Hippocampal formation (tissue), 2 donors: Measurements from ENCODE around the gene LTBR.

ENCODE experiments used
- DNase-seq, 2 donors: peaks; one replicate each; lab custom pipeline; 2025; lab: John Stamatoyannopoulos, UW

LTBR gene

GRCh38 chr12:6382982-6383381, 980 bp upstream of the LTBR start:
- DNase-seq, result no peak

- DNase-seq, result no peak
Observed at GRCh38 chr12:6384499-6385436, 806 bp downstream of the LTBR start.

DNA sequence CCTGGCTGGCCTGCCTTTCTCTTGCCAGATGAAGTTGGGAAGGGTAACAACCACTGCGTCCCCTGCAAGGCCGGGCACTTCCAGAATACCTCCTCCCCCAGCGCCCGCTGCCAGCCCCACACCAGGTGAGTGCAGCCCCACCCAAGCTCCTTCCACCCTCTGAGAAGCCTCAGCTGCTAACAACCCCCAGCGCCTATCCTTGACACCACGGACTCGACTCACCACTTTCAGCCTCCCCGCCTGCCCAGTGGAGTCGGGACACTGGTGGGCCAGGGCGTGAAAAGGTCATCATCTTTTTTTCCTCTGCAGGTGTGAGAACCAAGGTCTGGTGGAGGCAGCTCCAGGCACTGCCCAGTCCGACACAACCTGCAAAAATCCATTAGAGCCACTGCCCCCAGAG, 2.1 kb downstream of the LTBR start:
- no peak for DNase-seq

- no peak for DNase-seq
Observed at GRCh38 chr12:6386491-6386890, 2.5 kb downstream of the LTBR start.

DNA sequence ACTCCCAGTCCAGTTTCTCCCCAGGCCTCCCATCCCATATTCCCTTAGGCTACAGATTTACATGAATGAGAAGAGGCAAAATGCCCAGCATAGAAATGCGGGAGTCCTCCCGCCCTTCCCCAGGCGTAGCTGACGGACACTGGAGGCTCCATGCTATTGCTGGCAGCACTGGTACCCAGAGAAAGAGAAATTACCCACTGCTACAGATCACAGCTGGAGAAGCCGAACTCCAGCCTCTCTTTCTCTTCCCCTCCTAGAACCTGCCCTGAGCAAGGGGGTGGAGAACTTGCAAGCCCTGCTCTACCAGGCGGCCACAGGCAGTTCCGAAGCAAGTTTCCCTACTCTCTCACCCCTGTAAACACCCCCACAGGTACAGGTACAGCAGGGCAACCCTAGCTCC, 3.6 kb downstream of the LTBR start:
- no peak for DNase-seq

DNA sequence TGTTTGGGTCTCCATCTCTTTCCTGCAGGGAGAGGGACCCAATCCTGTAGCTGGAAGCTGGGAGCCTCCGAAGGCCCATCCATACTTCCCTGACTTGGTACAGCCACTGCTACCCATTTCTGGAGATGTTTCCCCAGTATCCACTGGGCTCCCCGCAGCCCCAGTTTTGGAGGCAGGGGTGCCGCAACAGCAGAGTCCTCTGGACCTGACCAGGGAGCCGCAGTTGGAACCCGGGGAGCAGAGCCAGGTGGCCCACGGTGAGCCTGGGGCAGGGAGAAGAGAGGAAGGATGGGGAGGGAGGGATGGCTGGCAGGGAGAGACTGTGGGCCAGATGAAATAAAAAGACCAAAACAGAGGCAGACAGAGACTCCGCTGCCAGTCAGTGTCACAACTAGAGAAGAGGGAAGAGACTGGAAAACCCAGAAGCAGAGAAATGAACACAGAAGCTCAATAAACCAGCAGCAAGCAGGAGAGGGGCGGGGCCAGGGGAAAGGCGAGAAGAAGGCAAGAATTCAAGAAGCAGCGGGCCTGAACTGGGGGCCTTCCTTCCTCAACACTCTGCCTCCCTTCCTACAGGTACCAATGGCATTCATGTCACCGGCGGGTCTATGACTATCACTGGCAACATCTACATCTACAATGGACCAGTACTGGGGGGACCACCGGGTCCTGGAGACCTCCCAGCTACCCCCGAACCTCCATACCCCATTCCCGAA, 6.3 kb downstream of the LTBR start:
- no peak for DNase-seq

DNA sequence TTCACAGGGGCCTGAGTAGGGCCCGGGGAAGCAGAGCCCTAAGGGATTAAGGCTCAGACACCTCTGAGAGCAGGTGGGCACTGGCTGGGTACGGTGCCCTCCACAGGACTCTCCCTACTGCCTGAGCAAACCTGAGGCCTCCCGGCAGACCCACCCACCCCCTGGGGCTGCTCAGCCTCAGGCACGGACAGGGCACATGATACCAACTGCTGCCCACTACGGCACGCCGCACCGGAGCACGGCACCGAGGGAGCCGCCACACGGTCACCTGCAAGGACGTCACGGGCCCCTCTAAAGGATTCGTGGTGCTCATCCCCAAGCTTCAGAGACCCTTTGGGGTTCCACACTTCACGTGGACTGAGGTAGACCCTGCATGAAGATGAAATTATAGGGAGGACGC, 7.1 kb downstream of the LTBR start:
- no peak for DNase-seq

DNA sequence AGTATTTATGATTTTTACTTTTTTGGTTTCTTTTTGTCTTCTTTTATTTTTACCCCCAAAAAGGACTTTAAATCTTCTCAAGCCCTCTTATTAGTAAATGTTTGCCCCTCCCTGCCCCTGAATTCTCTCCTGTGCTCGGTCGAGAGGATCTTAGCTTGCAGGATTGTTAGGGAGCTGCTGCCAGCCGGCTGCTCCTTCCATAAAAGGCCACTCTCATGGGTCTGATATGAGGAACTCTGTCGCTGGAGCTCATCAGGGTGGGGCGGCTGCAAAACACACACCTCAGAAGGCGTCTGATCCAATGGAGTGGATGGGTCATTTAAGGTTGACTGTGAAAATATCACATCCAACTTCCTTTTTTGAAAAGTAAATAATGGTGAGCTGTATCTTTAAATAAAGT, 8.5 kb downstream of the LTBR start:
- no peak for DNase-seq

DNA sequence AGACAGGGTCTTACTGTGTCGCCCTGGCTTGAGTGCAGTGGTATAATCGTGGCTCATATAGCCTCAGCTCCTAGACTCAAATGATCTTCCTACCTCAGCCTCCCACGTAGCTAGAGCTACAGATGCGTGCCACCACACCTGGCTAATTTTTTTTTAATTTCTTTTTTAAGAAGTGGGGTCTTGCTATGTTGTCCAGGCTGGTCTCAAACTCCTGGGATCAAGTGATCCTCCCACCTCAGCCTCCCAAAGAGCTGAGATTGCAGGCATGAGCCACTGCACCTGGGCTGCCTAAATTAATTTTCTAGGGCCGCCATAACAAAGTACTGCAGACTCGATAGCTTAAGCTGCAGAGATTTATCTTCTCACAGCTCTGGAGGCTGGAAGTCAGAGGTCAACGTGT, 9.1 kb downstream of the LTBR start:
- DNase-seq, result no peak

GRCh38 chr12:6394398-6394797, 10.4 kb downstream of the LTBR start:
- DNase-seq, result no peak

DNA sequence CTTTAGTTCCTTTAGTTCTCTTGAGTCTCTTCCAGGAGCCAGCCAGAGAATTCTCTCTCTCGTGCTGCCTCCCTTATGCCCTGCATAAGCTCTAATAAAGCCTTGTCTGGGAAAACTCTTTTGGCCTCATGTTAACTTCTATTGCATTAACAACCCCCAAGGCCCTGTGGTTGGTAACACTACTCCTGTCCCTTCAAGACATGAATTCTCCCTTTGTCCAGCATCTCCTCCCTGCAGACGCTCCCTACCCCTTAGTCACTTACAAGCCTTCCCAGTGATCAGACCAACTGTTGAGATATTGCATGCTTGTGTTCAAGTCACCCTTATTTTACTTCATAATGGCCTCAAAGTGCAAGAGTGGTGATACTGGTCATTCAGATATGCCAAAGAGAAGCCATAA, 12.1 kb downstream of the LTBR start:
- DNase-seq, result no peak

GRCh38 chr12:6399884-6400644, 16.1 kb downstream of the LTBR start:
- DNase-seq, result no peak

DNA sequence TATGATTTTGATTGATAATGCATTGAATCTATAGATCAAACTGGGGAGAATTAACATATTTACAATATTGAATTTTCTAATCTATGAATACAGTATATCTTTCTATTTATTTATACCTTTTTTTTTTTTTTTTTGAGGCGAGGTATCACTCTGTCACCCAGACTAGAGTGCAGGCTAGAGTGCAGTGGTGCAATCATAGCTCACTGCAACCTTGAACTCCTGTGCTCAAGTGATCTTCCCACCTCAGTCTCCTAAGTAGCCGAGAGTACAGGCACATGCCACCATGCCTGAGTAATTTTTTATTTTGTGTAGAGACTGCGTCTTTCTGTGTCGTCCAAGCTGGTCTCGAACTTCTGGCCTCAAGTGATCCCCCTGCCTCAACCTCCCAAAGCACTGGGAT, 20.4 kb downstream of the LTBR start:
- no peak for DNase-seq

GRCh38 chr12:6405963-6406362, 22.0 kb downstream of the LTBR start:
- DNase-seq, result no peak

DNA sequence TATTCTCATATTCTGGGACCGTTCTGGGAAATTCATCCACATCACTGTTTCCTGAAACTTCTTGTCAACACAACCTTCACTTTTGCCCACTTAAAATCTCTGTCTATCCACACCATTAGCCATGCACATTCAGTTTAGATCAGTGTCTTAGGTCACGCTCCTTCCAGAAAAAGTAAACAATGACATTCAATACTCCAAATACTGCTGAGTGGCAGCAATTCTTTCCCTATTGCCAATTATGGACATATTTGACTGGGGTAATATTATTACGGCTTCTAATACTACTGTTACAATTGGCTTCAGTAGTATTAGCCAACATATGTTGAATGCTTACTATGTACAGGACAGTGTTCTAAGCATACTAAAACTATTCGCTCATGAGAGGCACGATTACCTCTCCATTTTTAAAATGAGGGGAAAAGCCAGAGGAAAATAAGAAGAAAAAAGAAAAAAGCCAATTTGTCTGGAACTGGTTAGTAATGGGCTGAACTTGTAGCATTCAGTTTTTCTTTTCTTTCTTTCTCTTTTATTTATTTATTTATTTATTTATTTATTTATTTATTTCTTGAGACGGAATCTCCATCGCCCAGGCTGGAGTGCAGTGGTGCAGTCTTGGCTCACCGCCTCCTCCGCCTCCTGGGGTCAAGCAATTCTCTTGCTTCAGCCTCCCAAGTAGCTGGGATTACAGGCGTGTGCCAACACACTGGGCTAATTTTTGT, 23.4 kb downstream of the LTBR start:
- DNase-seq, result no peak

- DNase-seq, result peak; percentile 2 to 10
Observed at GRCh38 chr12:6416596-6416995, 32.6 kb downstream of the LTBR start.

- no peak for DNase-seq
Observed at GRCh38 chr12:6418796-6419195, 34.8 kb downstream of the LTBR start.

DNA sequence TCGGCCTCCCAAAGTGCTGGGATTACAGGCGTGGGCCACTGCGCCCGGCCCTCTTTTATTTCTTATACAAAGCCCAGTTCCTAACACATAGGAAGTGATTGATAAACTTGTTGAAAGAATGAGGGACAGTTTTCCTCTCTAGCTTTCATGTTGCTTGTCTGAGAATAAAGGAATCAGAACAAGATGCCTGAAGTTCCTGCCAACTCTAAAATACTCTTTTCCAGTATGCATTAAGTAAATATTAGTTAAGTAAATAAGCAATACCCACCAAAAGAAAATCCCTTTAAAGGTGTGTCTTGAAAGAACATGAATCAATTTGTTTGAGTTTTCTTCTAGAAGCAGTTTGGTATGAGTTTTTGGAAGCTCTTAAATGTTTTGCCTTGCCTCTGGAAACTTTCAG, 36.4 kb downstream of the LTBR start:
- DNase-seq, result no peak

GRCh38 chr12:6423267-6424007, 39.5 kb downstream of the LTBR start:
- peak; percentile 69 to 84 for DNase-seq

DNA sequence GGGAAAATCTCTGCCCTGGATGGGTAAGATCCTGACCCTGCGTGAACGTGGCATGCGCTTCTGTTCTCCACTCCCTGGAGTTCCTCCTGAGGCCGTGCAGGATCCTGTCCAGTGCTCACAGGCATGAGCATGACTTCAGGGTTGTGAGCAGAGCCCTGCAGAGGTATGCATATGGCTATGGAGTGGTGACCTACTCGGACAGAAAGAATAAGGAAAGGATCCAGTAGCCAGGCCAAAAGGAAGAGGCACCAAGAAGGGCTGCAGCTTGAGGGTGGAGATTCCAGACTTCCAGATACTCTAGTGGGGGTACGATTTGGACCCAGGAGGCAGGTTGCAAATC, 40.0 kb downstream of the LTBR start:
- no peak for DNase-seq

GRCh38 chr12:6424866-6425265, 40.9 kb downstream of the LTBR start:
- no peak for DNase-seq
